Right cardiac atrium (tissue), 5 donors: ENCODE measurements around the gene OTULIN. TPM values are rescaled to one million over a fixed set of nuclear protein-coding genes. Genes with fewer than 3 reads are reported as not detected.

Source experiments
- ATAC-seq, 2 donors: fragments of 200-7000 bp; cut with Tn5 transposase; one replicate each; pipeline versions ENCODE4 v1.8.0 to v1.9.1; 2020; ENCODE audit warnings: moderate library complexity in 2 of 2, mild to moderate bottlenecking in 1 of 2
- DNase-seq, 3 donors: peaks; one replicate each; pipeline ENCODE4 v3.0.0-alpha.2; 2020
- H3K27ac ChIP-seq: one replicate; pipeline ENCODE4 v1.5.1; 2013; ENCODE audit warnings: mild to moderate bottlenecking, low read length, control low read depth, moderate library complexity
- H3K27me3 ChIP-seq: one replicate; pipeline ENCODE4 v1.6.1; 2013; ENCODE audit not compliant: control insufficient read depth, insufficient read depth
- H3K4me1 ChIP-seq: one replicate; pipeline ENCODE4 v1.6.1; 2013; ENCODE audit warnings: low read length; ENCODE audit not compliant: control insufficient read depth, insufficient read depth
- H3K4me3 ChIP-seq: one replicate; pipeline ENCODE4 v1.5.1; 2013; ENCODE audit warnings: low read length, control low read depth
- H3K9me3 ChIP-seq: one replicate; pipeline ENCODE4 v1.6.1; 2013; ENCODE audit warnings: low read length; ENCODE audit not compliant: control insufficient read depth
- WGBS: extraction: QIAGEN DNeasy Blood & Tissue Kit; methylation state at CpG from one replicate; pipeline ENCODE4 v1.1.7; 2013; 5-methylcytosine and 5-hydroxymethylcytosine counted together
- intact Hi-C, 4 donors: fragments of 100-400 bp; cut with DNase I; formaldehyde crosslinking; loops; one replicate each; pipeline versions ENCODE4 v1.11.0 to v1.14.0; 2022 to 2023
- polyA plus RNA-seq: library from polyadenylated mRNA; stranded (reverse); fragments of 200-250 nt; gene quantifications from one replicate; pipeline ENCODE4 v1.2.3, GENCODE V29; 2013
- total RNA-seq, 4 donors: library from RNA; stranded (reverse); fragmentation: NEBNext Ultra II Directional; extraction: Animal tissue kit (Norgen Biotek cat#: 25700); gene quantifications; one replicate each; pipeline ENCODE4 v1.2.1, GENCODE V29; 2021
- donor health status: healthy with polysubstance abuse.
- donor health status: DM: no; HTN: yes; CAD: no.
- donor health status: DM: no; HTN: no; CAD: no.
- donor health status: DM: no; HTN: yes; CAD: no; lungs with severe emphysema.
- donor health status: DM: yes; HTN: yes; CAD: no.

OTULIN gene
- total and polyA plus RNA-seq, 5 donors = 6.0 to 20.4 (median 18.5) TPM

DNA sequence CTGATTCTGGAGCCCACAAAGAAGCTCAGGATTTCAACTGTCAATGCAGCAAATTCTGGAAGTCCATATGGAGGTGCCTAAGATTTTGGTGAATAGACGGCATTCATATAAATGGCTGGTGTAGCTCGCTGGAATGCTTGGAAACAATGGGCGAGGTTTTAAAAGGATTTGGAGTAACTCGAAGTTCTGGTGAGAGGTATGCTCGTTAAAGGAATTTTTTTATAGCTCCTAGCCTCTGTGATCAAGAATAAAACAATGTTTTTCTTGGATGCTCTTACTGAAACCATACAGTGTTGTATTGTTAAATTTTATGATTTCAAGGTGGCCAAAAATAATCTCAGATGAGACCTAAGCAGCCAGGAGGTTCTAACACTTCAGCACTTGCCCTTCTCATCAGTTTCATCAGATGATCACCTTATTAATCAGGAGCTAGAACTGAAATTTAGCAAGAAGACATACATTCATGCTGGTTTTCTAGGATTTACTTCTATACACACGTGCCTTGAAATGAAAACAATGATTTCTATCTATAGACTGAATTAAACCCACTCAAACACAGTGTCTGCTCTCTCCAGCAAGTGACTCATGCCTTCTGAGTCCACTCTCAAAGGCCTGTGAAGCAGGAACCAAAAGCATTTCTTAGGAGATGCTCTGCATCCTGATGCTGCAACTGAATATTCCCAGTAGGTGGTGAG lies 79.2 kb downstream of the OTULIN start:
- 83% methylated on average over 6 of the region's 6 CpGs for WGBS
- Histone ChIP-seq H3K4me3 (no peak overlapping the region), H3K4me1 (no peaks in the 10 kb centered on the region), H3K9me3 (no peaks in the 10 kb centered on the region), H3K27ac (no peak overlapping the region), H3K27me3 (no peaks in the 10 kb centered on the region)
- DNase-seq (no peak), ATAC-seq (no peak)
- intact Hi-C loops = loop anchor here in 1 of 4 donors (10.0 kb wide), 1 partner anchor 121 kb away; no protein-coding TSS in a partner anchor

DNA sequence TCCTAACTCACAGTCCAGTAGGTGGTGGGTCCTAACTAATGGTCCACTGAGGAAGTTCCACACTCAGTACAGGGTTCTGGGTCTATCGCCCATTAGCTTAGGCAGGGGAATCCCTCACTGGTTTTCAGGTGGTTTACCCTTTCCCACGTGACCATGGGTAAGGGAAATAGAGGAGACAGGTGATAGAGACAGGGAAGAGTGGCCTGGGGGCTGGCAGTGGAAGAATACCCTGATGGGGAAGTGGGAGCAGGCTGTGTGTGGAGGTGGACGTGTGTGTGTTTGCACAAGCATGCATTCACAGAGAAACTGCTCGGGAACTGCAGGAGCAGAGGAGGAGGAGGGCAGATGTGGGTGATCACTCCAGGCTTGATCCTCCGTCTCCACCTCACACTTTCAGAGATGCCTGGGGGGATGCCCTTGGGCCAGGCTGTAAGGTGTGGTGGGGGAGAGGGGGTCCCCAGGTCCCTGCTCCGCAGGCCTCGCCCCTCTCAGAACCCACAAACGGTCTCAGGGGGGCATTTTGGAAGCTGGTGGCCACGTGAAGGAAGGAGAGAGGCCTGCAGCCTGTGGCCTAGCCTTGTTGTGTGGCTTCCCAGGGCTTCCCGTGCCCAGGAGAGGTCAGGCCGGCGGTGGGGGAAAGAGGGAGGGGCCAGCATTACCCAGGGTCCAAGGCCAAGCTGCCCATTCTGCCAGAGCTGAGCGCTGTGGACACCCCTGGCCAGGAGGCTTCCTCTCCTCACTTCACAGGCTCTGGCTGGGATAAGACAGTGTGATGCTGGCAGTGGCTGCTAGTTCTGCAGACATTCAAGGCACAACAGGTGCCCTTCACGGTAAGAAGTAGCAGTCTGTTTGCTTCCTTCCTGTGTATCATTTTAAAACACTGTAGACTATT lies 80.0 kb downstream of the OTULIN start:
- no peaks in the 10 kb centered on the region for H3K27me3 ChIP-seq
- H3K4me1 ChIP-seq = no peaks in the 10 kb centered on the region
- no peak overlapping the region for H3K4me3 ChIP-seq
- H3K27ac ChIP-seq = peak overlapping the region; percentile 25
- ATAC-seq (peak; percentile 32 to 62), DNase-seq (peak in 1 of 3 donors; percentile 57)
- H3K9me3 ChIP-seq = no peaks in the 10 kb centered on the region
- intact Hi-C loops = loop anchor here in 1 of 4 donors (10.0 kb wide), 1 partner anchor 120 kb away; no protein-coding TSS in a partner anchor
- 75% methylated on average over 14 of the region's 14 CpGs for WGBS

- no peaks in the 10 kb centered on the region for H3K4me1 ChIP-seq
- H3K9me3 ChIP-seq = no peaks in the 10 kb centered on the region
- DNase-seq = no peak
- 80% methylated on average over 5 of the region's 5 CpGs for WGBS
- no peak for ATAC-seq
- peak overlapping the region; percentile 62 for H3K27ac ChIP-seq
- intact Hi-C loops = loop anchor here in 1 of 4 donors (10.0 kb wide), 1 partner anchor 120 kb away; no protein-coding TSS in a partner anchor
- no peak overlapping the region for H3K4me3 ChIP-seq
- H3K27me3 ChIP-seq = no peaks in the 10 kb centered on the region
Measured at GRCh38 chr5:14745188-14745563, 80.7 kb downstream of the OTULIN start.

GRCh38 chr5:14745753-14746152 lies 81.2 kb downstream of the OTULIN start:
- H3K4me1 ChIP-seq = no peaks in the 10 kb centered on the region
- H3K9me3 ChIP-seq = no peaks in the 10 kb centered on the region
- no peak for DNase-seq
- no peak for ATAC-seq
- no peak overlapping the region for H3K4me3 ChIP-seq
- no peak overlapping the region for H3K27ac ChIP-seq
- no peaks in the 10 kb centered on the region for H3K27me3 ChIP-seq
- 94% methylated on average over 14 of the region's 14 CpGs for WGBS
- intact Hi-C loops = loop anchor here in 1 of 4 donors (10.0 kb wide), 1 partner anchor 119 kb away; no protein-coding TSS in a partner anchor

GRCh38 chr5:14748180-14748900 lies 83.8 kb downstream of the OTULIN start:
- intact Hi-C loops = loop anchor here in 1 of 4 donors (10.0 kb wide), 1 partner anchor 116 kb away; no protein-coding TSS in a partner anchor
- Histone ChIP-seq H3K4me1 (no peaks in the 10 kb centered on the region), H3K9me3 (peaks cover 1% of the 10 kb centered on the region), H3K27ac (no peak overlapping the region), H3K27me3 (no peaks in the 10 kb centered on the region), H3K4me3 (no peak overlapping the region)
- WGBS = 92% methylated on average over 12 of the region's 12 CpGs
- DNase-seq (no peak), ATAC-seq (peak in 1 of 2 donors; percentile 18)

Other genes with a start within 250 kb of the OTULIN start
- gene OTULINL, start 82.9 kb upstream of the OTULIN start, total RNA-seq = 1 to 10 TPM; 2.8 to 5.6 (median 4.5) TPM
- 0.72 TPM for gene OTULINL, start 82.9 kb upstream of the OTULIN start, polyA plus RNA-seq
- gene ANKH, start 207.1 kb downstream of the OTULIN start, total RNA-seq = 100 to 1,000 TPM; 132 to 155 (median 138) TPM
- 60.9 TPM for gene ANKH, start 207.1 kb downstream of the OTULIN start, polyA plus RNA-seq